Omental fat pad (tissue), 4 donors: ENCODE data around the gene ACBD3. TPM values are rescaled to one million over a fixed set of nuclear protein-coding genes. Genes with fewer than 3 reads are reported as not detected.
"Not testable (repeated sequence)": the region's sequence is repeated elsewhere in the genome, so short reads cannot be mapped to it uniquely, and the experiment has no call there.

Experiments
- ATAC-seq: fragments of 150-250 bp; one replicate; pipeline ENCODE4 v1.9.1; 2016; ENCODE audit warnings: mild to moderate bottlenecking, moderate library complexity; ENCODE audit not compliant: low FRiP score
- DNase-seq: peaks from one replicate; pipeline ENCODE4 v3.0.0-alpha.2; 2019; ENCODE audit warnings: low spot score
- total RNA-seq, 4 donors: library from RNA; depleted of rRNA; stranded (reverse); fragments of >200 nt; gene quantifications; one replicate each; pipeline ENCODE4 v1.1.0, GENCODE V29; 2016
- TF ChIP-seq, protein P1 (sequence below), 3 donors: fragments of 450-650 bp; IDR thresholded peaks; one replicate each; pipeline ENCODE4 v1.5.1; 2016 to 2017; ENCODE audit warnings: antibody characterized with exemption in 3 of 3, mild to moderate bottlenecking in 3 of 3, moderate library complexity in 2 of 3

Gene ACBD3
- total RNA-seq, 4 donors from 2014 or later, result 43.1 to 52.9 (median 48.1) TPM

GRCh38 chr1:226203240-226203639, 16.7 kb upstream of the ACBD3 start:
- TF ChIP-seq, protein P1, sequence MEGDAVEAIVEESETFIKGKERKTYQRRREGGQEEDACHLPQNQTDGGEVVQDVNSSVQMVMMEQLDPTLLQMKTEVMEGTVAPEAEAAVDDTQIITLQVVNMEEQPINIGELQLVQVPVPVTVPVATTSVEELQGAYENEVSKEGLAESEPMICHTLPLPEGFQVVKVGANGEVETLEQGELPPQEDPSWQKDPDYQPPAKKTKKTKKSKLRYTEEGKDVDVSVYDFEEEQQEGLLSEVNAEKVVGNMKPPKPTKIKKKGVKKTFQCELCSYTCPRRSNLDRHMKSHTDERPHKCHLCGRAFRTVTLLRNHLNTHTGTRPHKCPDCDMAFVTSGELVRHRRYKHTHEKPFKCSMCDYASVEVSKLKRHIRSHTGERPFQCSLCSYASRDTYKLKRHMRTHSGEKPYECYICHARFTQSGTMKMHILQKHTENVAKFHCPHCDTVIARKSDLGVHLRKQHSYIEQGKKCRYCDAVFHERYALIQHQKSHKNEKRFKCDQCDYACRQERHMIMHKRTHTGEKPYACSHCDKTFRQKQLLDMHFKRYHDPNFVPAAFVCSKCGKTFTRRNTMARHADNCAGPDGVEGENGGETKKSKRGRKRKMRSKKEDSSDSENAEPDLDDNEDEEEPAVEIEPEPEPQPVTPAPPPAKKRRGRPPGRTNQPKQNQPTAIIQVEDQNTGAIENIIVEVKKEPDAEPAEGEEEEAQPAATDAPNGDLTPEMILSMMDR (IDR thresholded peaks at IDR 0.05), result no peak
- ATAC-seq (no peak), DNase-seq (no peak)

GRCh38 chr1:226202666-226203065, 16.1 kb upstream of the ACBD3 start:
- ATAC-seq, DNase-seq: not testable (repeated sequence)

DNA sequence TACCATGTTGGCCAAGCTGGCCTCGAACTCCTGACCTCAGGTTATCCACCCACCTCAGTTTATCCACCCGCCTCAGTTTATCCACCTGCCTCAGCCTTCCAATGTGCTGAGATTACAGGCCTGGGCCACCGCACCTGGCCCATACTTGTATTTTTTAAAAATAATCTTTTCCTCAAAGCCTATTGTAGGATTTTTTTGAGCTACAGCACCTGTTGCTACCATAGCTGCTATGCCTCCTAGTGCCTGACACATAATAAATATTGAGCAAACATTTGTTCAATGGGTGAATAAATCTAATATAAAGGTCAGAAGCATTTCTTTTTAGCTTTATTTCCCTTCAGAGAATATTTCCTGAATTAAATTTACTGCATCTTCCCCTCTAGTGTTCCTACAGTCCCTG, 15.7 kb upstream of the ACBD3 start:
- DNase-seq, result no peak
- TF ChIP-seq, protein P1 (IDR thresholded peaks at IDR 0.05), result no peak

DNA sequence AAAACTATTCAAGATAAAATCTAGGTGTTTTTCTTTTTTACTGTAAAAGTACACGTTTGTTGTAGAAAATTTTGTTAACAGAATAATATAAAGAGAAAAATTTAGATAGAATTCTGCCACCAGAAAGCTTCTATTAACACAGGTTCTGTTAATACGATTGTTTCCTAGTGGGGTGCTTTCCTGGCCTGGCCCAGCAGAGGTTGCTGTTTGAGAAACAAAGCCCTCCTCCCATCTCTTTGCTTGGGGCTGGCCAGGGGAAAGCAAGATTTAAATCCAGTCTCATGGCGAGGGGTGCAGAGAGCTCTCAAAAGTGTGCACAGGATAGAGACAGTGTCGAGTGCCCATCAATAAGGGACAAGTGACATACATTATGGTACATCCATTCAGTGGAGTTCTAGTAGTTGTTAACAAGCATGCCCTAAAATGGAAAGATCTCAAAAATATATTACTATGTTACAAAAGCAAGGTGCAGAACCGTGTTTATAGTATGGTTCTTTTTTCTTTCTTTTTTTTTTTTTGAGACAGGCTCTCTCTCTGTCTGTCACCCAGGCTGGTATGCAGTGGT, 14.6 kb upstream of the ACBD3 start:
- ATAC-seq, result no peak
- no peak for DNase-seq
- TF ChIP-seq, protein P1 (IDR thresholded peaks at IDR 0.05), result no peak

More for the DNA sequence above, 15.7 kb upstream of the ACBD3 start:
- ATAC-seq, result no peak

DNA sequence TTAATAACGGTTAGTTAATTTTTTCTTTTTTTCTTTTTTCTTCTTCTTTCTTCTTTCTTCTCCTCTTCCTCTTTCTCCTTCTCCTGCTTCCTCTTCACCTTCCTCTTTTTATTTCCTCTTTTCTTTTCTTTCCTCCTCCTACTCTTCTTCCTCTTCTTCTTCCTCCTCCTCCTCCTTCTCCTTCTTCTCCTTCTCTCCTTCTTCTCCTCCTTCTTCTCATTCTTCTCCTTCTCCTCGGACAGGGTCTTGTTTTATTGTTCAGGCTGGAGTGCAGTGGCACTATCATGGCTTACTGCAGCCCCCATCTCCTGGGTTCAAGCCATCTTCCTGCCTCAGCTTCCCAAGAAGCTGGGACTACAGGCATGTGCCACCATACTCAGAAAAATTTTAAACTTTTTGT, 13.4 kb upstream of the ACBD3 start:
- no peak for ATAC-seq
- TF ChIP-seq, protein P1 (IDR thresholded peaks at IDR 0.05), result no peak
- no peak for DNase-seq

DNA sequence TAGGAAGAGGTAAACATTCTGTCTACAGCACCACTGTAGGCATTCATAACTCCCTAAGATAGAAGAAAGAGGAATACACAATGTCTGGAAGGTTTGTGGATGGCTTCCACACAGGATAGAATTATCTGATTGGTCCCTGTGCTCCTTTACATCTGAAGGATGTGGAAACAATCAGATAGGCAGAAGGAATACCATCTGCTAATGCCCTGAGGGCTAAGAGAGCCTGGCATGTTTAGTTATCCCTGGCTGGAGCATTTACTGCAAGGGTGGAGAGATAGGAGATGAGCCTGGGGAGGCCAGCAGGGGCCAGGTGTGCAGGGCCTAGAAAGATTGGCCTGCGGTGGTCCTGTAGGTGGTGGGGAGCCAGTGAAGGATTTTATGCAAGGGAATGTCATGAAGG, 8.6 kb upstream of the ACBD3 start:
- DNase-seq (no peak), ATAC-seq (no peak)
- TF ChIP-seq, protein P1 (IDR thresholded peaks at IDR 0.05), result no peak

- TF ChIP-seq, protein P1 (IDR thresholded peaks at IDR 0.05), result no peak
- no peak for ATAC-seq
- no peak for DNase-seq
These were observed 839 bp upstream of the ACBD3 start for GRCh38 chr1:226187380-226187779.

DNA sequence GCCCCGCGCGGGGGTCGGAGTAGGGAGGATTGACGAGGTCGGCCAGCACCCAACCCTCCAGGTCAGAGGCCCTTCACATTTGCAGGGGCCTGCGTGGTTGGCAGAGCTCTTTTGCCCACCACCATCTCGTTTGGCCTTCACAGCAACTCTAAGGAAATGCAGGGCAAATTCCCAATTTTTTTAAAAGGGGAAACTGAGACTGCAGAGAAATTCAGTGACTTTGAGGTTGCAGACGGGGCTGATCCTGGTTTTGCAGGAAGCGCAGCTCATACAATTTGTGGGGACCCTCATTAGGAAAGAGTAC, 430 bp upstream of the ACBD3 start:
- TF ChIP-seq, protein P1 (IDR thresholded peaks at IDR 0.05), result no peak
- ATAC-seq, result no peak

More for the DNA sequence above, 430 bp upstream of the ACBD3 start:
- DNase-seq, result no peak
